ENCODE results near the gene CDHR4. TPM values are rescaled to one million over a fixed set of nuclear protein-coding genes. Genes with fewer than 3 reads are reported as not detected.

The CDHR4 gene
- total RNA-seq, 6 experiments from 2014 or later, result not detected

GRCh38 chr3:49807431-49808114, 7.9 kb upstream of the CDHR4 start:
- DNase-seq (peak in 1 of 3 donors; percentile 52), ATAC-seq (no peak)
- Histone ChIP-seq H3K36me3 (peaks cover 0 to 6% (median 0%) of the 10 kb centered on the region in 4 donors), H3K4me3 (no peak overlapping the region), H3K4me1 (peaks cover 0 to 12% (median 0%) of the 10 kb centered on the region in 4 donors), H3K9me3 (no peaks in the 10 kb centered on the region), H3K27me3 (no peaks in the 10 kb centered on the region), H3K27ac (no peak overlapping the region)
- WGBS (ENCODE audit: insufficient coverage, low coverage, low lambda C conversion rate, missing lambda C conversion rate), result 60% methylated on average over 1 of the region's 13 CpGs
- TF ChIP-seq POLR2A (IDR thresholded peaks at IDR 0.05), result no peak
- TF ChIP-seq CTCF (IDR thresholded peaks at IDR 0.05), result no peak
- intact Hi-C loops (cut with DNase I), result loop anchor here in 1 of 2 donors (10.0 kb wide), 1 partner anchor 97 kb away; the partner anchor contains the start of gene MST1R

- WGBS (ENCODE audit: insufficient coverage, low coverage, low lambda C conversion rate, missing lambda C conversion rate), result no CpG with 5 or more reads among the region's 2 CpGs
- peaks cover 0 to 6% (median 0%) of the 10 kb centered on the region in 4 donors for H3K36me3 ChIP-seq
- TF ChIP-seq POLR2A (IDR thresholded peaks at IDR 0.05) (no peak), CTCF (IDR thresholded peaks at IDR 0.05) (no peak)
- ATAC-seq (no peak), DNase-seq (no peak)
- no peaks in the 10 kb centered on the region for H3K27me3 ChIP-seq
- intact Hi-C loops (cut with DNase I), result loop anchor here in 1 of 2 donors (10.0 kb wide), 1 partner anchor 98 kb away; the partner anchor contains the start of gene MST1R
- H3K27ac ChIP-seq, result no peak overlapping the region
- peaks cover 0 to 12% (median 0%) of the 10 kb centered on the region in 4 donors for H3K4me1 ChIP-seq
- H3K4me3 ChIP-seq, result no peak overlapping the region
- no peaks in the 10 kb centered on the region for H3K9me3 ChIP-seq
Measured at GRCh38 chr3:49806850-49807249, 7.2 kb upstream of the CDHR4 start.

- intact Hi-C loops (cut with DNase I), result loop anchor here in 1 of 2 donors (10.0 kb wide), 1 partner anchor 99 kb away; the partner anchor contains the start of gene MST1R
- peak in 2 of 3 donors; percentile 56 to 67 for DNase-seq
- no peaks in the 10 kb centered on the region for H3K9me3 ChIP-seq
- TF ChIP-seq POLR2A (IDR thresholded peaks at IDR 0.05), result no peak
- TF ChIP-seq CTCF (IDR thresholded peaks at IDR 0.05), result no peak
- ATAC-seq, result peak in 3 of 4 donors; percentile 8 to 33 (median 31)
- H3K27me3 ChIP-seq, result no peaks in the 10 kb centered on the region
- peaks cover 0 to 12% (median 0%) of the 10 kb centered on the region in 4 donors for H3K4me1 ChIP-seq
- WGBS (ENCODE audit: insufficient coverage, low coverage, low lambda C conversion rate, missing lambda C conversion rate), result 67% methylated on average over 3 of the region's 11 CpGs
- H3K4me3 ChIP-seq, result no peak overlapping the region
- H3K36me3 ChIP-seq, result peaks cover 0 to 6% (median 0%) of the 10 kb centered on the region in 4 donors
- peak overlapping the region; percentile 50 to 83 (median 70) for H3K27ac ChIP-seq
Measured at GRCh38 chr3:49805897-49806701, 6.4 kb upstream of the CDHR4 start.

- H3K4me1 ChIP-seq, result peaks cover 0 to 12% (median 0%) of the 10 kb centered on the region in 4 donors
Measured at GRCh38 chr3:49805367-49805782, 5.7 kb upstream of the CDHR4 start.

More at GRCh38 chr3:49805367-49805782, 5.7 kb upstream of the CDHR4 start:
- no peak for TF ChIP-seq CTCF (IDR thresholded peaks at IDR 0.05)
- TF ChIP-seq POLR2A (IDR thresholded peaks at IDR 0.05), result no peak
- ATAC-seq, result peak in 3 of 4 donors; percentile 3 to 13 (median 9)
- peak in 1 of 3 donors; percentile 58 for DNase-seq
- H3K27ac ChIP-seq, result peak overlapping the region; percentile 50 to 83 (median 70)
- no peak overlapping the region for H3K4me3 ChIP-seq
- H3K27me3 ChIP-seq, result no peaks in the 10 kb centered on the region
- no peaks in the 10 kb centered on the region for H3K9me3 ChIP-seq
- intact Hi-C loops (cut with DNase I), result loop anchor here in 1 of 2 donors (10.0 kb wide), 1 partner anchor 99 kb away; the partner anchor contains the start of gene MST1R
- 50% methylated on average over 2 of the region's 3 CpGs for WGBS (ENCODE audit: insufficient coverage, low coverage, low lambda C conversion rate, missing lambda C conversion rate)
- H3K36me3 ChIP-seq, result peaks cover 0 to 6% (median 0%) of the 10 kb centered on the region in 4 donors

Measured in right lobe of liver (tissue), 6 donors.